Measurements from ENCODE around the gene LAMA2.

Gene LAMA2

GRCh38 chr6:129276461-129276860 lies 393.5 kb downstream of the LAMA2 start:
- no peak for DNase-seq

GRCh38 chr6:129276986-129277385 lies 394.0 kb downstream of the LAMA2 start:
- no peak for DNase-seq

- DNase-seq: no peak
Observed at GRCh38 chr6:129279343-129280292, 396.7 kb downstream of the LAMA2 start.

GRCh38 chr6:129280293-129280644 lies 397.3 kb downstream of the LAMA2 start:
- DNase-seq: no peak

- peak; percentile 46 for DNase-seq
Observed at GRCh38 chr6:129280749-129281148, 397.8 kb downstream of the LAMA2 start.

- no peak for DNase-seq
Observed at GRCh38 chr6:129281168-129281796, 398.3 kb downstream of the LAMA2 start.

GRCh38 chr6:129282019-129282418 lies 399.1 kb downstream of the LAMA2 start:
- DNase-seq: no peak

- no peak for DNase-seq
Observed at GRCh38 chr6:129284225-129284624, 401.3 kb downstream of the LAMA2 start.

- DNase-seq: no peak
Observed at GRCh38 chr6:129287231-129288177, 404.6 kb downstream of the LAMA2 start.

- no peak for DNase-seq
Observed at GRCh38 chr6:129289442-129289841, 406.5 kb downstream of the LAMA2 start.

GRCh38 chr6:129292836-129293235 lies 409.9 kb downstream of the LAMA2 start:
- DNase-seq: no peak

- DNase-seq: no peak
Observed at GRCh38 chr6:129297592-129297991, 414.7 kb downstream of the LAMA2 start.

- no peak for DNase-seq
Observed at GRCh38 chr6:129302671-129303070, 419.7 kb downstream of the LAMA2 start.

GRCh38 chr6:129306826-129307225 lies 423.9 kb downstream of the LAMA2 start:
- no peak for DNase-seq

GRCh38 chr6:129307845-129308244 lies 424.9 kb downstream of the LAMA2 start:
- DNase-seq: no peak

GRCh38 chr6:129309154-129309553 lies 426.2 kb downstream of the LAMA2 start:
- DNase-seq: no peak

- no peak for DNase-seq
Observed at GRCh38 chr6:129312880-129313279, 429.9 kb downstream of the LAMA2 start.

GRCh38 chr6:129314575-129314974 lies 431.6 kb downstream of the LAMA2 start:
- DNase-seq: no peak

- DNase-seq: no peak
Observed at GRCh38 chr6:129317931-129318820, 435.2 kb downstream of the LAMA2 start.

- no peak for DNase-seq
Observed at GRCh38 chr6:129320892-129321291, 438.0 kb downstream of the LAMA2 start.

- no peak for DNase-seq
Observed at GRCh38 chr6:129321303-129321702, 438.4 kb downstream of the LAMA2 start.

- no peak for DNase-seq
Observed at GRCh38 chr6:129324345-129324744, 441.4 kb downstream of the LAMA2 start.
